OCI-LY3 (cell line): ENCODE data around the gene CDCP2.

Source experiments
- CTCF ChIP-seq: fragments of 200-600, 300-600 bp; sonication (generic); IDR thresholded peaks from 2 replicates; pipeline ENCODE4 v1.5.1; 2014; ENCODE audit warnings: antibody characterized with exemption, low read length, low read depth
- EZH2phosphoT487 ChIP-seq: fragments of 200-600 bp; shearing (Covaris generic); IDR thresholded peaks from 2 replicates; pipeline ENCODE4 v1.6.1; 2018; ENCODE audit warnings: antibody characterized with exemption, mixed run types, low read depth

- no peak for TF ChIP-seq CTCF
- no peak for TF ChIP-seq EZH2phosphoT487
These were observed 13.1 kb downstream of the CDCP2 start for GRCh38 chr1:54139711-54140110.
